Endothelial cell of umbilical vein (primary cell): ENCODE data around the gene SULT1A1. TPM values are rescaled to one million over a fixed set of nuclear protein-coding genes. Genes with fewer than 3 reads are reported as not detected.
A peak's percentile ranks its signal among the peaks of the same experiment; 100 is the strongest.
"Not testable (repeated sequence)": the region's sequence is repeated elsewhere in the genome, so short reads cannot be mapped to it uniquely, and the experiment has no call there.

Experiments used
- BruUV-seq: library from RNA; stranded (reverse); fragments of 400-500 nt; replicated peaks from 2 replicates; lab custom pipeline; 2021; lab: Mats Ljungman, UMichigan
- CTCF ChIA-PET: fragments of 300-600, 350-600 bp; sonication (Branson Sonifier 250); formaldehyde crosslinking; loops from one replicate; lab custom pipeline; 2021; ENCODE audit warnings: antibody characterized with exemption, inconsistent platforms; lab: Charles Lee
- POLR2A ChIA-PET: fragments of 300-600, 350-600 bp; sonication (Branson Sonifier 250); formaldehyde crosslinking; loops from one replicate; lab custom pipeline; 2021; ENCODE audit warnings: antibody characterized with exemption, inconsistent platforms; lab: Charles Lee
- DNase-seq: peaks from one replicate; pipeline ENCODE4 v3.0.0-alpha.2; 2011; ENCODE audit warnings: low read depth, low spot score
- FAIRE-seq: peaks from 2 replicates; lab custom pipeline; 2011; peaks lifted over from hg19 to GRCh38; lab: Jason Lieb, UNC
- H2AFZ ChIP-seq: 2 replicates; pipeline ENCODE4 v1.6.0; 2012; ENCODE audit warnings: low read depth, low read length, control low read depth, inconsistent platforms
- H3K27ac ChIP-seq: 2 replicates; pipeline ENCODE4 v1.5.1; 2011; ENCODE audit warnings: low read depth, mild to moderate bottlenecking, control low read depth, low read length, moderate library complexity; ENCODE audit not compliant: insufficient read depth
- H3K27me3 ChIP-seq, 2 experiments: 2 replicates each; pipeline versions ENCODE4 v1.6.0 to v1.6.1; 2011; ENCODE audit warnings: low read length in 2 of 2, mixed read lengths in 1 of 2; ENCODE audit not compliant: control insufficient read depth in 2 of 2, insufficient read depth in 2 of 2
- H3K36me3 ChIP-seq, 2 experiments: 2 replicates in 1 of 2; 3 replicates in 1 of 2; pipeline ENCODE4 v1.5.1; 2011; ENCODE audit warnings: low read length in 2 of 2, mild to moderate bottlenecking in 1 of 2, moderate library complexity in 1 of 2; ENCODE audit not compliant: control insufficient read depth in 2 of 2, insufficient read depth in 2 of 2; ENCODE audit errors: extremely low read depth in 1 of 2
- H3K4me1 ChIP-seq: 3 replicates; pipeline ENCODE4 v1.5.1; 2011; ENCODE audit warnings: mild to moderate bottlenecking, low read length; ENCODE audit not compliant: control insufficient read depth, insufficient read depth; ENCODE audit errors: extremely low read depth
- H3K4me2 ChIP-seq: 2 replicates; pipeline ENCODE4 v1.6.1; 2011; ENCODE audit warnings: low read length, control low read depth, mixed read lengths; ENCODE audit not compliant: insufficient read depth
- H3K4me3 ChIP-seq, 3 experiments: fragments of 200-600 bp in 1 of 3; sonication (generic), shearing (Covaris generic) in 1 of 3; replicated peaks in 1 of 3; 2 replicates each; pipeline ENCODE4 v1.5.1; 2011 to 2016; ENCODE audit warnings: control low read depth in 3 of 3, low read length in 3 of 3, mild to moderate bottlenecking in 2 of 3, inconsistent platforms in 1 of 3, low read depth in 1 of 3, moderate library complexity in 1 of 3; ENCODE audit not compliant: insufficient read depth in 1 of 3
- H3K79me2 ChIP-seq: 2 replicates; pipeline ENCODE4 v1.6.0; 2012; ENCODE audit warnings: low read length, inconsistent platforms; ENCODE audit not compliant: control insufficient read depth, insufficient read depth
- H3K9ac ChIP-seq: replicated peaks from 2 replicates; pipeline ENCODE3; 2011; ENCODE audit warnings: low read length, control low read depth; ENCODE audit not compliant: insufficient read depth; ENCODE audit errors: extremely low read depth
- H3K9me1 ChIP-seq: replicated peaks from 3 replicates; pipeline ENCODE4 v1.6.0; 2011; ENCODE audit warnings: mild to moderate bottlenecking, low read length; ENCODE audit not compliant: control insufficient read depth, insufficient read depth; ENCODE audit errors: extremely low read depth
- H3K9me3 ChIP-seq: replicated peaks from 2 replicates; pipeline ENCODE4 v1.5.1; 2012; ENCODE audit warnings: low read length, inconsistent platforms; ENCODE audit not compliant: control insufficient read depth, insufficient read depth
- H4K20me1 ChIP-seq: replicated peaks from 2 replicates; pipeline ENCODE3; 2011; ENCODE audit warnings: mild to moderate bottlenecking, low read length; ENCODE audit not compliant: control insufficient read depth, insufficient read depth; ENCODE audit errors: extremely low read depth
- dilution Hi-C: fragments of 300-500 bp; cut with MboI; formaldehyde crosslinking; loops from one replicate; pipeline ENCODE4 v1.15.0; 2019; ENCODE audit warnings: low sequenced_read_pairs; ENCODE audit not compliant: extremely low pct_ligation_motif_present
- intact Hi-C: fragments of 100-400 bp; cut with micrococcal nuclease; formaldehyde crosslinking; loops from one replicate; pipeline ENCODE4 v1.10.0; 2022
- polyA plus RNA-seq, 4 experiments: library from polyadenylated mRNA; depleted of rRNA in 3 of 4; stranded (reverse) in 3 of 4; unstranded in 1 of 4; fragments of >200 nt; gene quantifications; 2 replicates each; pipeline versions ENCODE4 v1.2.1 to v1.2.3, GENCODE V29; 2011 to 2012; ENCODE audit warnings: missing spikeins in 1 of 4
- total RNA-seq: library from RNA; stranded (reverse); gene quantifications from 2 replicates; pipeline ENCODE4 v1.2.3, GENCODE V29; 2021
- TF ChIP-seq, protein P1 (sequence below), 2 donors: IDR thresholded peaks; 1 replicate in 1 of 2; 2 replicates in 1 of 2; pipeline ENCODE4 v1.5.1; 2011; ENCODE audit warnings: low read length in 2 of 2, mild to moderate bottlenecking in 2 of 2, moderate library complexity in 2 of 2, control low read depth in 1 of 2, inconsistent platforms in 1 of 2, low read depth in 1 of 2; ENCODE audit not compliant: insufficient read depth in 1 of 2; ENCODE audit errors: extremely low read depth in 1 of 2

Gene SULT1A1
- total and polyA plus RNA-seq, 2 donors (not counting 3 experiments of a cell fraction or from before 2014, with no cell fraction given), result 0.77 to 0.90 TPM

DNA sequence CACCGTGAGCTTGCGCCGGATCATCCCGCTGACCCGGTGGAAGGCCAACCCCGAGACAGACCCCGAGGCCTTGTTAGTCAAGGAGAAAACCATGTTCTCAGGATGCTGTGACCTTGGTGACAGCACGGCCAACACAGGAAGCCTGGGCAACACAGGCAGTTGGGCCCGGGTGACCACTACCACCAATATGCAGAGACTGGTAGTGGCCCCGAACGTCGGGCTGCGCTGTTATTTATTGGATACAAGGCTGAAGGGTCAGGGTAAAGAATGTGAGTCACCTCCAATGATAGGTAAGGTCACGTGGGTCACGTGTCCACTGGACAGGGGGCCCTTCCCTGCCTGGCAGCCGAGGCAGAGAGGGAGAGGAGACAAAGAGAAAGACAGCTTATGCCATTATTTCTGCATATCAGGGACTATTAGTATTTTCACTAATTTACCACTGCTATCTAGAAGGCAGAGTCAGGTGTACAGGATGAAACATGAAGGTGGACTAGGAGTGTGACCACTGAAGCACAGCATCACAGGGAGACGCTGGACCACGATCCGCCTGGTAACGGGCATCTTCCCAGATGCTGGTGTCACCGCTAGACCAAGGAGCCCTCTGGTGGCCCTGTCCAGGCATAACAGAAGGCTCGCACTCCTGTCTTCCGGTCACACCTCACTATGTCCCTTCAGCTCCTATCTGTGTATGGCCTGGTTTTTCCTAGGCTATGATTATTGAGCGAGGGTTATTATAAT lies 5.8 kb upstream of the SULT1A1 start:
- peak; percentile 24 for DNase-seq
- H3K27me3 ChIP-seq, H4K20me1 ChIP-seq, H3K9me1 ChIP-seq, BruUV-seq, H3K4me2 ChIP-seq, POLR2A ChIA-PET, H3K9ac ChIP-seq, H3K36me3 ChIP-seq, H3K9me3 ChIP-seq, H3K79me2 ChIP-seq, H3K4me3 ChIP-seq, H2AFZ ChIP-seq, H3K27ac ChIP-seq, dilution Hi-C loops, H3K4me1 ChIP-seq: not testable (repeated sequence)
- TF ChIP-seq, protein P1, sequence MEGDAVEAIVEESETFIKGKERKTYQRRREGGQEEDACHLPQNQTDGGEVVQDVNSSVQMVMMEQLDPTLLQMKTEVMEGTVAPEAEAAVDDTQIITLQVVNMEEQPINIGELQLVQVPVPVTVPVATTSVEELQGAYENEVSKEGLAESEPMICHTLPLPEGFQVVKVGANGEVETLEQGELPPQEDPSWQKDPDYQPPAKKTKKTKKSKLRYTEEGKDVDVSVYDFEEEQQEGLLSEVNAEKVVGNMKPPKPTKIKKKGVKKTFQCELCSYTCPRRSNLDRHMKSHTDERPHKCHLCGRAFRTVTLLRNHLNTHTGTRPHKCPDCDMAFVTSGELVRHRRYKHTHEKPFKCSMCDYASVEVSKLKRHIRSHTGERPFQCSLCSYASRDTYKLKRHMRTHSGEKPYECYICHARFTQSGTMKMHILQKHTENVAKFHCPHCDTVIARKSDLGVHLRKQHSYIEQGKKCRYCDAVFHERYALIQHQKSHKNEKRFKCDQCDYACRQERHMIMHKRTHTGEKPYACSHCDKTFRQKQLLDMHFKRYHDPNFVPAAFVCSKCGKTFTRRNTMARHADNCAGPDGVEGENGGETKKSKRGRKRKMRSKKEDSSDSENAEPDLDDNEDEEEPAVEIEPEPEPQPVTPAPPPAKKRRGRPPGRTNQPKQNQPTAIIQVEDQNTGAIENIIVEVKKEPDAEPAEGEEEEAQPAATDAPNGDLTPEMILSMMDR (IDR thresholded peaks at IDR 0.05; ENCODE audit: extremely low read depth in 1 of 2, insufficient read depth in 1 of 2, low read depth in 1 of 2, low read length in 2 of 2), result peak in 1 of 2 donors; percentile 56
- intact Hi-C loops, result loop anchor here (5.0 kb wide), 2 partner anchors 88 to 293 kb away; no protein-coding TSS in a partner anchor
- CTCF ChIA-PET, result interaction anchor here (1.3 to 1.6 kb wide), 4 partner anchors 12 to 207 kb away, joined by 3 to 4 read pairs (median 4); partner anchors contain the start of gene ATXN2L
- peak; percentile 58 for FAIRE-seq

DNA sequence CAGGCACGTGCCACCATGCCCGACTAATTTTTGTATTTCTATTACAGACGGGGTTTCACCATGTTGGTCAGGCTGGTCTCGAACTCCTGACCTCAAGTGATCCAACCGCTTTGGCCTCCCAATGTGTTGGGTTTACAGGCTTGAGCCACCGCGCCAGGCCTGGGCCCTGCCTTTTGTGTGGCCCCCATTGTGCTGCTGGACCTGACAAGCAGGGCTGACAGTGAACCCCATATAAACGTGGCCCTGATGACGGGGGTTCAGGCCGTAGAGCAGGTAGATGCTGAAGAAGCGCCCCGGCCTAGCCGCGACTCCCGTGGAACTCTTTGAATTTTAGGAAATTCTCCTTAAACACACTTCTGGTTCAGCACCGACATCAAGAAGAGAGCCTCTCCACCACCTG lies 4.7 kb upstream of the SULT1A1 start:
- dilution Hi-C loops, DNase-seq, H3K9ac ChIP-seq, H3K79me2 ChIP-seq, FAIRE-seq, H3K9me1 ChIP-seq, H3K36me3 ChIP-seq, CTCF ChIA-PET, H3K4me2 ChIP-seq, intact Hi-C loops, POLR2A ChIA-PET, H3K9me3 ChIP-seq, H3K27ac ChIP-seq, BruUV-seq, H2AFZ ChIP-seq, H3K4me1 ChIP-seq, H3K27me3 ChIP-seq, H3K4me3 ChIP-seq, H4K20me1 ChIP-seq: not testable (repeated sequence)

DNA sequence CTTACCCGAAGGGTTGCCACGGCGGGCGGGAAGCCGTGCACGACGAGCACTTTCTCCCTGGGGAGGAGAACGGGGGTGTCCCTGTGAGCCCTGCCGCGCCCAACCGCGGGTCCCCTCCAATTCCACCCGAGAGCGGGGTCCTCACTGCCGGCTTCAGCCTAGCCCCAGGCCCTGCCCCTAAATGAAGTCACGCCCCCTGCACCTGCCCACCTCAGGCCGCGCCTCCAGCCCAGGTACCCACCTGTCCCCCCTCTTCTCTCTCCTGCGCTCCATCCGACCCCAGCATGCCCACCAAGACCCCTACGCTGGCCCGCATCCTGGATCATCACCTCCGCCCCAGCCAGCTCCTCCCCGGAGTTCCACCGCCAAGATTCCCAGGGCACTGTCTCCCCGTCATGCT lies 4.1 kb upstream of the SULT1A1 start:
- H4K20me1 ChIP-seq, H3K9me1 ChIP-seq, POLR2A ChIA-PET, H3K9me3 ChIP-seq, intact Hi-C loops, H3K4me1 ChIP-seq, BruUV-seq, FAIRE-seq, DNase-seq, CTCF ChIA-PET, H3K4me3 ChIP-seq, H3K79me2 ChIP-seq, H3K36me3 ChIP-seq, H3K27ac ChIP-seq, H2AFZ ChIP-seq, H3K9ac ChIP-seq, H3K4me2 ChIP-seq, dilution Hi-C loops, H3K27me3 ChIP-seq: not testable (repeated sequence)
